ENCODE data around the gene C2.

GRCh38 chr6:31949926-31950548 lies 22.5 kb downstream of the C2 start:
- no peak for TF ChIP-seq CTCF (IDR thresholded peaks at IDR 0.05; ENCODE audit: insufficient read depth, low read length, poor library complexity, severe bottlenecking)
- TF ChIP-seq EZH2phosphoT487 (conservative IDR thresholded peaks at IDR 0.05; ENCODE audit: low read length) = no peak

Measured in SU-DHL-6 (cell line).